DMS53 treated with DMSO at 0.1 percent for 48 hours (cell line): ENCODE data around the gene MCM7.
"Not testable (repeated sequence)": the region's sequence is repeated elsewhere in the genome, so short reads cannot be mapped to it uniquely, and the experiment has no call there.

Experiments used
- DNase-seq: peaks from one replicate; lab custom pipeline; 2025; ENCODE audit not compliant: unreplicated experiment; lab: John Stamatoyannopoulos, UW

Gene MCM7

GRCh38 chr7:100101016-100101862 lies at the start of gene MCM7, which contains the start of gene AP4M1:
Gene MCM7 (minus strand): TSS chr7:100101397. CDS start chr7:100101294, 103 bp downstream.
Gene AP4M1 (plus strand): TSS chr7:100101643. CDS start chr7:100101715, 72 bp downstream.
- DNase-seq = peak; percentile 99

DNA sequence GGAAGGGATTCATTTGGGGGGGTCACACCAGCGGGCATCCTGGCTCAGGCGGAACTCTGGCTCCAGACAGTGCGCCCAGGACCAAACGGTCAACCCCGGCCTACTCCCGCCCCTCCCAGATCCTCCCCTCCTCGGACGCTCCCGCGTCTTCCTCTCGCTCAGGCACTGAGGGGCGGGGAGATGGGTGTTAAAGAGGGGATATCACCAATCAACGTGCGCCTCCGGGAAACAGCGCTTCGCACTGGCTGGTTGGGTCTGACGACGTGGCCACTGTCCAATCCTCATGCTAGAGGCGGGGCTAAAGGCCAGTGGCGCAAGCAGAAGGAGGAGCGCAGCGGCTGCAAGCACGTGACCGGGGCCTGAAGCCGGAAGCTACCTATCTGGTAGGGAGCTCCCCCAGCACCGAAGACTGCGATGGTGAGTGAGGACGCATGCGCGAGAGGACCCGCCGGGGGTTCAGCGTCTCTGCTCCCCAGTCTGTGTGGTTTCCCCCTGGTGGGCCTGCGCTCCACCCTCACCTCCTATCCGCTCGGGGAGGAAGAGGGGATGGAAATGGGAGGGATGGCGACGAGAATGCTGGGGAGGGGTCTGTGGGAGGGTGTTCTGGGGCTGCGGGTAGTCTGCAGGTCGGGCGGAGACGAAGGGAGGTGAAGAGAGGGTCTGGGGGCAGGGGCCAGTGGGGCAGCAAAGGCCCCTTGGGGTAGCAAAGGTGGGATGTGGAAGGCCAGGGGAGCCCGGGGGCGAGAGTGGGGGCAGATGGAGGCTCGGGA lies 47.5 kb upstream of the MCM7 start, which contains the start of gene LAMTOR4:
TSS of gene LAMTOR4 (plus strand) at position 360 of the 770 bp plus-strand sequence. CDS start at position 415, 55 bp downstream.
- DNase-seq = peak; percentile 99

DNA sequence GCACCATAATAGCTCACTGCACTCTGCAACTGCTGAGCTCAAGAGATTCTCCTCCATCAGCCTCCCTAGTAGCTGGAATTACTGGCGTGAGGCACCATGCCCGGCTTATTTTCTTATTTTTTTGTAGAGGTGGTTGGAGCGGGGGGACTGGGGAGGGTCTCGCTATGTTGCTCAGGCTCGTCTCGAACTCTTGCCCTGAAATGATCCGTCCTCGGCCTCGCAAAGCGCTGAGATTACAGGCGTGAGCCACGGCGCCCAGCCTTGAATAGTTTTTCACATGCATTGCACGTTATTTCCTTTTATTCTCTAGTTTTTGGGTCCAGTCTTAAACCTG lies 47.0 kb upstream of the MCM7 start:
- no peak for DNase-seq

GRCh38 chr7:100147278-100147677 lies 46.1 kb upstream of the MCM7 start:
- DNase-seq = no peak

DNA sequence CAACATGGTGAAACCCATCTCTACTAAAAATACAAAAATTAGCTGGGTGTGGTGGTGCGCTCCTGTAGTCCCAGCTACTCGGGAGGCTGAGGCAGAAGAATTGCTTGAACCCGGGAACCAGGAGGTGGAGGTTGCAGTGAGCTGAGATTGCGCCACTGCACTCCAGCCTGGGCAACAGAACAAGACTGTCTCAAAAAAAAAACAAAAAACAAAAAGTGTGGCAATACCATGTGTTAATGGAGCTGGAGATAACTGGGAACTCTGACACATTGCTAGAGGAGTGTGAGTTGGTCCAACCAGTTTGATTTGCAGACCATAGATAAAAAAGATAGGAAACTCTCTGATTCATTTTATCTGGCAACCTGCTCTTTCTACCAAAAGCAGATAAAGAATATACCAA lies 45.2 kb upstream of the MCM7 start:
- not testable (repeated sequence) for DNase-seq

- no peak for DNase-seq
Measured at GRCh38 chr7:100142461-100142860, 41.3 kb upstream of the MCM7 start.

DNA sequence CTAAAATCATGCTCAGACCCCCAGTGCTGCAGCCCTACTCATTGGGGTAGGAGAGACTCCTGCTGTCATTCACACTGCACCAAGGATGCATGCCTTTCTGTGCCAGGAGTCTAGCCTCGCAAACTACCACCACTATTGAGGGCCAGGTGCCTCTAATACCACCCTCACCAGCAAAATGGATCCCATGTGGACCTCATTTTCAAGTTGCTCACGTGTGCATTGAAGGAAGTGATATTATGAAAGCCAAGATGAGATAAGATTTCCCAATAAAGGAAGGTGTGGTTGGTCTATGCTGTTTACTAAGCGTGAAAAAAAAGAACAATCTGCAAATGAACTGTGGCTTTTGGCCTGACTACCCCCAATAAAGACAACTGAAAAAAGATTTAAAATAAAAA lies 40.4 kb upstream of the MCM7 start:
- DNase-seq = no peak

DNA sequence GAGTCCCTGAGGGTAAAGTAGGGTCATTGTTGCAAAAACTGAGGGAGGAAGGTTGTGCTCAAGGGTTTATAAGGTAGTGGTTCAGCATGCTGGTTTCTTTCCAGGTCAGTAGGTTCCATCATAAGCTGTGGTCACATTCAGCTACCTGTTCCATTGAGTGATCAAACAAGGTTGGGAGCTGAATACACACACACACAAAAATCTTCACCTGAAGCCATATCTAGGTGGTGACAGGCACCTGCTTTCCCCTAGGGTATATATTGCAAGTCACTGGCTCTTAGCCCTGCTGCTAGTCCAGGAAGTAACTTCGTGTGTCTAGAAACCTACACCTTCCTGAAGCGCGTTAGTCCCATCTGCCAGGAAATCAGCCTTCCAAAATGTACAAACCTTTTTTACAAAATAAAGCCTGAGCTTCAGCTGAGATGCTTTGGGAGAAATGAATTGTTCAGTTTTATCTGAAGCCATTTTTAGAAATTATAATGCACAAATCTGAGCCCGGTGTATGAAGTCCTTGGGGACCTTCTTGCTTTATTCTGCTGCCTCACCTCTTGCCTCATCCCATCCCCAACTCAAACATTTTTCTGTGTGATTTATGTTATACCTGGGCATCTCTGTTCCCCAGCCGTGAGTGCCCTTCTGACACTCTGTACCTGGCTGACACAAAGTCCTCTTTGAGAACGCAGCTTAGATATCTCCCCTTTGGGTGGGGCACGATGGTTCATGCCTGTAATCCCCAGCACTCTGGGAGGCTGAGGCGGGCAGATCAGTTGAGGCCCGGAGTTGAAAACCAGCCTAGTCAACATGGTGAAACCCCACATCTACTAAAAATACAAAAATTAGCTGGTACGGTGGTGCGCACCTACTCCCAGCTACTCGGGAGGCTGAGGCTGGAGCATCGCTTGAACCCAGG lies 36.9 kb upstream of the MCM7 start:
- peak; percentile 37 for DNase-seq

DNA sequence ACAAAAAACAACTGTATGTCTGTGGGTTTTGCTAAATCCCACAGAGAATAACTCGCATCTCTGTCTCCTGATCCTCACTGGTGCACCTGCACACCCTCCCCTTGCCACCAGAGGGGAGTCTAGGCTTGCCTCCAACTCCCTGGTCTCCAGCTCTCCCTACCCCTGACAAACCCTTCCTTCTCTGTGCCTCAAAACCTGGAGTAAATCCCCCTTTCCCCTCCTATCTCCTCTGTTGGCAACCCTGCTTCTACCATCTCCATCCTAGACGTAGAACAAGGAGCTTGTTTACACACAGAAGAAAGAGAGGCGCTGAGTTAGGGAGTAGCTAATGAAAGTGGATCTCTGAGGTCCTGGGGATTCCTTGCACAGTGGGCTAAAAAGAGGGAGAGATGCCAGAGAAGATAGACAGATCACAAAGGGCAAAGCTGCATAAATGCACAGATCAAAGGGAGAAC lies 31.5 kb upstream of the MCM7 start:
- peak; percentile 68 for DNase-seq

GRCh38 chr7:100132126-100132525 lies 30.9 kb upstream of the MCM7 start:
- peak; percentile 29 for DNase-seq

- DNase-seq = peak; percentile 88
Measured at GRCh38 chr7:100130608-100131453, 29.6 kb upstream of the MCM7 start.

- peak; percentile 93 for DNase-seq
Measured at GRCh38 chr7:100130220-100130607, 29.0 kb upstream of the MCM7 start.

GRCh38 chr7:100128637-100128963 lies 27.4 kb upstream of the MCM7 start:
- no peak for DNase-seq

DNA sequence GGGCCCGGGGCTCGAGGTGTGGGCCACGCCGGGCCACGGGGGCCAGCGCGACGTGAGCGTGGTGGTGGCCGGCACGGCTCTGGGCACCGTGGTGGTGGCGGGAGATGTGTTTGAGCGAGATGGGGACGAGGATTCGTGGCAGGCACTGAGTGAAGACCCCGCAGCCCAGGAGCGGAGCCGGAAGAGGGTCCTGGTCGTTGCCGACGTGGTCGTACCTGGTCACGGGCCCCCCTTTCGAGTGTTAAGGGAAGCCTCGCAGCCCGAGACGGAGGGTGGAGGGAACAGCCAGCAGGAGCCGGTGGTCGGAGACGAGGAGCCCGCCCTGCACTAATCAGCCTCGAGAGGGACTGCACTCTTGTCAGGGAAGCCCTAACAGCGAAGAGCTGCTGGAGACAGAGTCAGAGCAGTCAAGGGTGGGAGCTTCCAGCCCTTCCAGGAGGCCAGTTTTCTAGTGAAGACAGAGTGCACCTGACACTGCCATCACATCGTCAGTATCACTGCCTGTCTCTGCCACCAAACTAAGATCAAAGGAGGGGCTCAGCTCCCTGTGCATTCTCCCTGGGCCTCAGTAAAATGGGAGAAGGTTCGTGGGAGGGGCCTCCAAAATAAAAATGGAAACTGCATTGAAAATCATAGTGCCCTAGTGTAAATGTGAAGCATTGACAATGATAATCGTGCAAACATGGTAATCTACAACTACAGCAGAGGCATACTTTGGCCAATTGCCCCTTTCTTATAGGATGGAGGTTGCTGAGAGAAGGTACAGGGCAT lies 26.9 kb upstream of the MCM7 start:
- DNase-seq = peak; percentile 52

GRCh38 chr7:100126931-100127865 lies 26.0 kb upstream of the MCM7 start, which contains the start of gene MBLAC1:
Gene MBLAC1 (plus strand): TSS chr7:100126967. CDS start chr7:100127396, 429 bp downstream.
- peak; percentile 89 for DNase-seq

DNA sequence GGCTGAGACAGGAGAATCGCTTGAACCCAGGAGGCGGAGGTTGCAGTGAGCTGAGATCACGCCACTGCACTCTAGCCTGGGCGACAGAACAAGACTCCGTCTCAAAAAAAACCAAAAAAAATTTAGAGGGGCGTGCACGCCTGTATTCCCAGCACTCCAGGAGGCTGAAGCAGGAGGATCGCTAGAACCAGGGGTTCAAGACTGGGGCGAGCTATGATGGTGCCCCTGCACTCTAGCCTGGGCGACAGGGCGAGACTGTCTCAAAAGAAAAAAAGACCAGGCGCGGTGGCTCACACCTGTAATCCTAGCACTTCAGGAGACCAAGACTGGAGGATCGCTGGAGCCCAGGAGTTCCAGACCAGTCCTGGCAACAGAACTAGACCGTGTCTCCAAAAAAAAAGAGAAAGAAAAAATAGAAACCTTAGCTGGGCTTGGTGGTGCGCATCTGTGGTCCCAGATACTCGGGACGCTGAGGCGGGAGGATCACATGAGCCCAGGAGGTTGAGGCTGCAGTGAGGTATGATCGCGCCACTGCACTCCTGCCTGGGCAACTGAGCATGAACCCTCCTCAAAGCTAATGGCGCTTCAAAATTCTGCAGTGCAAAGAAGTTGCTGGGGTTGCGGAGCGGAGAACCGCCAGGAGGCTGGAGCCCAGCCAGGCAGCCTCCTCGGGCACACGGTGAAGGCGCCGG lies 25.2 kb upstream of the MCM7 start:
- DNase-seq = no peak
